K562 (cell line): ENCODE data around the gene DLK2. TPM values are rescaled to one million over a fixed set of nuclear protein-coding genes. Genes with fewer than 3 reads are reported as not detected.

Experiments
- ATAC-seq: fragments of 200-7000 bp; cut with Tn5 transposase; 3 replicates; pipeline ENCODE4 v1.9.1; 2020; ENCODE audit warnings: moderate library complexity
- BruUV-seq: library from RNA; stranded (reverse); fragments of 400-500 nt; replicated peaks from 2 replicates; lab custom pipeline; 2021; lab: Mats Ljungman, UMichigan
- CTCF ChIA-PET: fragments of 300-600 bp; formaldehyde crosslinking; extraction: SDS; loops from one replicate; lab custom pipeline; 2021; ENCODE audit warnings: low intra/inter-chr PET ratio; lab: Yijun Ruan, JAX
- POLR2A ChIA-PET: fragments of 300-600, 350-650 bp; sonication (Branson Sonifier 250); formaldehyde crosslinking; extraction: SDS; loops from one replicate; lab custom pipeline; 2021; ENCODE audit warnings: antibody characterized with exemption, inconsistent platforms; lab: Yijun Ruan, JAX
- DNase-seq, 4 experiments: peaks; one replicate each; pipeline versions ENCODE4 v3.0.0 to v3.0.0-alpha.2; 2011 to 2018; ENCODE audit warnings: low spot score in 3 of 4, mixed read lengths in 3 of 4; ENCODE audit errors: extremely low read depth in 1 of 4
- FAIRE-seq: peaks from 2 replicates; lab custom pipeline; 2011; peaks lifted over from hg19 to GRCh38; lab: Jason Lieb, UNC
- H2AFZ ChIP-seq: 2 replicates; pipeline ENCODE4 v1.6.0; 2011; ENCODE audit warnings: low read depth, low read length, control low read depth, inconsistent platforms
- H3K27ac ChIP-seq: fragments of 200-600 bp; 3 replicates; pipeline ENCODE4 v1.8.0; 2011; ENCODE audit warnings: low read depth, mild to moderate bottlenecking, control low read depth, inconsistent platforms, low read length, moderate library complexity, mixed read lengths; ENCODE audit errors: extremely low read depth
- H3K27me3 ChIP-seq, 2 experiments: fragments of 300-600 bp in 1 of 2; 2 replicates in 1 of 2; 3 replicates in 1 of 2; pipeline versions ENCODE4 v1.6.0 to v1.8.0; 2011; ENCODE audit warnings: inconsistent platforms in 2 of 2, low read length in 2 of 2, mild to moderate bottlenecking in 1 of 2, mixed read lengths in 1 of 2, moderate library complexity in 1 of 2; ENCODE audit not compliant: control insufficient read depth in 2 of 2, insufficient read depth in 2 of 2
- H3K36me3 ChIP-seq: fragments of 300-600 bp; 3 replicates; pipeline ENCODE4 v1.8.0; 2011; ENCODE audit warnings: mild to moderate bottlenecking, low read length, inconsistent platforms; ENCODE audit not compliant: control insufficient read depth, insufficient read depth
- H3K4me1 ChIP-seq, 2 experiments: fragments of 200-600 bp in 1 of 2; replicated peaks in 1 of 2; 2 replicates in 1 of 2; 3 replicates in 1 of 2; pipeline versions ENCODE4 v1.5.1 to v1.8.0; 2011; ENCODE audit warnings: inconsistent platforms in 2 of 2, low read length in 2 of 2, mild to moderate bottlenecking in 1 of 2, mixed read lengths in 1 of 2, moderate library complexity in 1 of 2; ENCODE audit not compliant: control insufficient read depth in 2 of 2, insufficient read depth in 2 of 2
- H3K4me2 ChIP-seq: 2 replicates; pipeline ENCODE4 v1.6.1; 2011; ENCODE audit warnings: low read length, control low read depth, inconsistent platforms, mixed read lengths; ENCODE audit not compliant: insufficient read depth
- H3K4me3 ChIP-seq: fragments of 200-600 bp; sonication (generic), shearing (Covaris generic); 2 replicates; pipeline ENCODE4 v1.5.1; 2016; ENCODE audit warnings: control low read depth, inconsistent platforms
- H3K79me2 ChIP-seq: fragments of 200-600 bp; 3 replicates; pipeline ENCODE4 v1.8.0; 2011; ENCODE audit warnings: low read length, inconsistent platforms; ENCODE audit not compliant: control insufficient read depth, insufficient read depth
- H3K9ac ChIP-seq, 2 experiments: 2 replicates each; pipeline versions ENCODE4 v1.6.0 to v1.6.1; 2011; ENCODE audit warnings: low read depth in 2 of 2, low read length in 2 of 2, control low read depth in 1 of 2, inconsistent platforms in 1 of 2, mild to moderate bottlenecking in 1 of 2, mixed read lengths in 1 of 2; ENCODE audit not compliant: insufficient read depth in 1 of 2
- H3K9me1 ChIP-seq: one replicate; pipeline ENCODE4 v1.6.0; 2011; ENCODE audit warnings: inconsistent platforms, mild to moderate bottlenecking, low read length, moderate library complexity; ENCODE audit not compliant: control insufficient read depth, insufficient read depth
- H3K9me3 ChIP-seq: replicated peaks from 2 replicates; pipeline ENCODE4 v1.5.1; 2011; ENCODE audit warnings: low read depth, low read length, inconsistent platforms; ENCODE audit not compliant: control insufficient read depth, insufficient read depth
- H4K20me1 ChIP-seq: replicated peaks from 2 replicates; pipeline ENCODE4 v1.6.1; 2011; ENCODE audit warnings: low read length, inconsistent platforms, mixed read lengths; ENCODE audit not compliant: control insufficient read depth, insufficient read depth
- ATF1 ChIP-seq, 2 experiments: fragments of 450-650 bp in 1 of 2; IDR thresholded peaks; 2 replicates each; pipeline ENCODE4 v1.6.1; 2016; ENCODE audit warnings: missing compliant biosample characterization in 1 of 2, missing genetic modification characterization in 1 of 2
- MTA3 ChIP-seq: fragments of 450-650 bp; formaldehyde crosslinking; IDR thresholded peaks from 2 replicates; pipeline ENCODE4 v1.6.1; 2017; ENCODE audit warnings: mild to moderate bottlenecking, borderline replicate concordance
- NR2C1 ChIP-seq, 2 experiments: fragments of 450-650 bp; IDR thresholded peaks; 2 replicates each; pipeline ENCODE4 v1.6.1; 2017; ENCODE audit warnings: mild to moderate bottlenecking in 2 of 2, antibody characterized with exemption in 1 of 2, inconsistent platforms in 1 of 2, missing compliant biosample characterization in 1 of 2, missing genetic modification characterization in 1 of 2
- POLR2A ChIP-seq: fragments of 450-650 bp; conservative IDR thresholded peaks from 2 replicates; pipeline ENCODE4 v1.6.1; 2016
- POU5F1 ChIP-seq: fragments of 150-350 bp; IDR thresholded peaks from 2 replicates; pipeline ENCODE4 v1.6.1; 2014; ENCODE audit warnings: borderline replicate concordance, low read length, low read depth, mild to moderate bottlenecking; ENCODE audit not compliant: partially characterized antibody
- PTRF ChIP-seq: fragments of 450-650 bp; IDR thresholded peaks from 2 replicates; pipeline ENCODE4 v1.6.1; 2016; ENCODE audit warnings: mild to moderate bottlenecking, missing genetic modification characterization, missing compliant biosample characterization
- PURB ChIP-seq: sonication (generic); formaldehyde crosslinking; IDR thresholded peaks from 2 replicates; pipeline ENCODE4 v1.9.0; 2021; ENCODE audit warnings: low read depth, mild to moderate bottlenecking, missing genetic modification reagents
- RBBP5 ChIP-seq: fragments of 200-600 bp; sonication (generic); IDR thresholded peaks from 2 replicates; pipeline ENCODE4 v1.6.1; 2012; ENCODE audit warnings: borderline replicate concordance, mild to moderate bottlenecking, low read length, control low read depth, inconsistent platforms; ENCODE audit not compliant: insufficient read depth, poor library complexity, severe bottlenecking
- ZFX ChIP-seq: sonication (generic); formaldehyde crosslinking; IDR thresholded peaks from 2 replicates; pipeline ENCODE4 v1.8.0; 2022; ENCODE audit warnings: mild to moderate bottlenecking, missing genetic modification reagents, moderate library complexity
- WGBS: fragments of 100-300 bp; shearing (Covaris generic); methylation state at CpG from one replicate; pipeline ENCODE4 v1.1.6; 2016; ENCODE audit warnings: low coverage, mixed read lengths; ENCODE audit not compliant: insufficient coverage; ENCODE audit errors: missing lambda C conversion rate; 5-methylcytosine and 5-hydroxymethylcytosine counted together
- in situ Hi-C: fragments of 300-500 bp; cut with MboI; formaldehyde crosslinking; loops from 4 replicates; pipeline ENCODE4 v1.15.0; 2018; ENCODE audit warnings: inconsistent platforms, mixed read lengths
- intact Hi-C: fragments of 100-400 bp; cut with micrococcal nuclease; formaldehyde crosslinking; loops from 2 replicates; pipeline ENCODE4 v1.14.2; 2022
- polyA plus RNA-seq, 8 experiments: library from polyadenylated mRNA; depleted of rRNA in 4 of 8; stranded (reverse) in 5 of 8; unstranded in 3 of 8; fragments of >200 nt; fragmentation: Nextera tagmentation in 2 of 8; fragmentation: Illumina TruSeq in 1 of 8; extraction: Ambion mirVana in 2 of 8; extraction: Trizol in 1 of 8; gene quantifications; 2 replicates each; pipeline versions ENCODE4 v1.2.1 to v1.2.3, GENCODE V29; 2011 to 2014; ENCODE audit warnings: inconsistent platforms in 1 of 8, missing spikeins in 1 of 8
- total RNA-seq, 7 experiments: library from RNA; depleted of rRNA in 6 of 7; stranded (reverse); fragments of >200 nt in 6 of 7; fragmentation: Illumina TruSeq in 2 of 7; extraction: Trizol in 2 of 7; gene quantifications; 2 replicates each; pipeline versions ENCODE4 v1.2.1 to v1.2.3, GENCODE V29; 2011 to 2021; ENCODE audit warnings: low replicate concordance in 1 of 7
- TF ChIP-seq, protein P1 (sequence below): sonication (generic); formaldehyde crosslinking; IDR thresholded peaks from 2 replicates; pipeline ENCODE4 v1.8.0; 2022; ENCODE audit warnings: missing genetic modification reagents, mild to moderate bottlenecking, moderate library complexity, borderline replicate concordance
- TF ChIP-seq, protein P2 (sequence below): fragments of 450-650 bp; IDR thresholded peaks from 2 replicates; pipeline ENCODE4 v1.6.1; 2016; ENCODE audit warnings: antibody characterized with exemption
- TF ChIP-seq, protein P3 (sequence below): fragments of 250-450 bp; sonication (Bioruptor Pico); IDR thresholded peaks from 2 replicates; pipeline ENCODE4 v1.5.0; 2020; ENCODE audit warnings: mild to moderate bottlenecking, borderline replicate concordance
- TF ChIP-seq, protein P4 (sequence below): fragments of 250-450 bp; sonication (Bioruptor Pico); IDR thresholded peaks from 2 replicates; pipeline ENCODE4 v1.6.1; 2021; ENCODE audit warnings: mild to moderate bottlenecking

DLK2 gene
- total and polyA plus RNA-seq, 9 of the 15 experiments (the other 6 are each of a cell fraction or from before 2014, with no cell fraction given), result 0.11 to 0.53 (median 0.29) TPM; not detected in 3

DNA sequence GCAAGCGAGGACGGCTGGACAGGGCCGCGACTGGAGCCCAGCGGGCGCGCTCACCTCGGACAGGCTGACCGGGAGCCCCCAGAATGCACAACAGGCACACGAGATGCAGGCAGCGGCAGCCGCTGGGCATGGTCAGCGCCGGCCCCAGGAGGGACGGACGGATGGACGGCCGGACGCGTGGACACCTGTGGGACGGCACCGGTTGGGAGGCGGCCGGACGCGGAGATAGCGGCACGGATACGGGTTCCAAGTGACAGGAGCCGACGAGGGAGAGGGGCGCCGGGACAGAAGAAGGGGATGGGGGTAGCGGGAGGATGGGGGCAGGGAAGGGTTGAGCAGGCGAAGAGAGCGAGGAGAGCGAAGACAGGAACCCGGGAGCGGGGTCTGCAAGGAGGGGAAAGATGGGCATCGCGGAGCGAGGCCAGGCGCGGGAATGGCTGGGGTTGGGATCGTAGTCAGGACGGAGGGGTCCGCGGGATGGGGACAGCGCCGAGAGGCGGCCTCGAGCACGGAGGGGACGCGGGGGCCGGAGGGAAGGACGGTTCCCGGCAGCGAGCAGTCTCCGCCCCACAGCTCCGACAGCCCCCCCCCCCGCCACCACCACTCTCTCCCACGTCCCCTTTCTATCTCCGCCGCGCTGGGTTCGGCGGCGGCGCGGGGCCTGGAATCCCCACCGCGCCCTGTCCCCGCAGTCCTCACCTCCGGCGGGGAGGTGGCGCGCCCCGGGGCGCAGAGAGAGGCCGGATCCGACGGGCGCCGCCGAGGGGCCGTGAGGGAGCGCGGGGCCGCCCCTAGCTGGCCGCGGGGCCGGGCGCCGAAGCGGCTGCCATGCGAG lies 435 bp downstream of the DLK2 start:
- Histone ChIP-seq H3K79me2 (no peaks in the 10 kb centered on the region), H3K9ac (peak overlapping the region; percentile 21 to 91; a peak in 3 of 4 replicates), H3K27ac (no peak overlapping the region), H3K4me3 (peak overlapping the region; percentile 53), H3K36me3 (peaks cover 11% of the 10 kb centered on the region; the same call in 1 of the 3 replicates), H3K4me2 (peak overlapping the region; percentile 79), H3K4me1 (peaks cover 0 to 18% of the 10 kb centered on the region in 2 experiments; a peak in 4 of 5 replicates), H3K27me3 (no peaks in the 10 kb centered on the region; a peak in 1 of 5 replicates), H4K20me1 (no peaks in the 10 kb centered on the region), H3K9me1 (no peaks in the 10 kb centered on the region), H2AFZ (peak overlapping the region; percentile 93), H3K9me3 (0 out of 2 replicates have a peak, but pooled peaks cover 6% of the 10 kb centered on the region)
- under 1% methylated on average over 50 of the region's 97 CpGs for WGBS
- DNase-seq, result peak; percentile 89 to 90 (median 90)
- ChIA-PET POLR2A (interaction anchor here (0.6 to 0.7 kb wide), 5 partner anchors 9 to 193 kb away, joined by 3 to 5 read pairs (median 4); no protein-coding TSS in a partner anchor), CTCF (interaction anchor here (0.6 to 1.7 kb wide), 5 partner anchors 41 to 52 kb away, joined by 3 to 13 read pairs (median 6); no protein-coding TSS in a partner anchor)
- FAIRE-seq, result no peak
- intact Hi-C loops, result loop anchor here (1.0 to 2.0 kb wide), 2 partner anchors 41 to 52 kb away; no protein-coding TSS in a partner anchor
- peak; percentile 96 for ATAC-seq
- in situ Hi-C loops, result no loop called here
- no TSS peak for BruUV-seq
- TF ChIP-seq, protein P1, sequence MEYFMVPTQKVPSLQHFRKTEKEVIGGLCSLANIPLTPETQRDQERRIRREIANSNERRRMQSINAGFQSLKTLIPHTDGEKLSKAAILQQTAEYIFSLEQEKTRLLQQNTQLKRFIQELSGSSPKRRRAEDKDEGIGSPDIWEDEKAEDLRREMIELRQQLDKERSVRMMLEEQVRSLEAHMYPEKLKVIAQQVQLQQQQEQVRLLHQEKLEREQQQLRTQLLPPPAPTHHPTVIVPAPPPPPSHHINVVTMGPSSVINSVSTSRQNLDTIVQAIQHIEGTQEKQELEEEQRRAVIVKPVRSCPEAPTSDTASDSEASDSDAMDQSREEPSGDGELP (CRISPR knock-in tag), result peak; percentile 83
- TF ChIP-seq PURB (CRISPR knock-in tag), result no peak
- TF ChIP-seq, protein P2, sequence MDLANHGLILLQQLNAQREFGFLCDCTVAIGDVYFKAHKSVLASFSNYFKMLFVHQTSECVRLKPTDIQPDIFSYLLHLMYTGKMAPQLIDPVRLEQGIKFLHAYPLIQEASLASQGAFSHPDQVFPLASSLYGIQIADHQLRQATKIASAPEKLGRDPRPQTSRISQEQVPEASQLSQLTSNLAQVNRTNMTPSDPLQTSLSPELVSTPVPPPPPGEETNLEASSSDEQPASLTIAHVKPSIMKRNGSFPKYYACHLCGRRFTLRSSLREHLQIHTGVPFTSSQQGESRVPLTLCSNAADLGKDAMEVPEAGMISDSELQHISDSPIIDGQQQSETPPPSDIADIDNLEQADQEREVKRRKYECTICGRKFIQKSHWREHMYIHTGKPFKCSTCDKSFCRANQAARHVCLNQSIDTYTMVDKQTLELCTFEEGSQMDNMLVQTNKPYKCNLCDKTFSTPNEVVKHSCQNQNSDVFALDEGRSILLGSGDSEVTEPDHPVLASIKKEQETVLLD, result peak; percentile 53; the same call in 1 of the 2 replicates
- TF ChIP-seq POLR2A, result 0 out of 2 replicates have a peak, but pooled peaks have one; percentile 24
- peak; percentile 61 for TF ChIP-seq RBBP5
- peak; percentile 72 for TF ChIP-seq ZFX (CRISPR knock-in tag)
- TF ChIP-seq PTRF (tag), result no peak
- TF ChIP-seq, protein P3, sequence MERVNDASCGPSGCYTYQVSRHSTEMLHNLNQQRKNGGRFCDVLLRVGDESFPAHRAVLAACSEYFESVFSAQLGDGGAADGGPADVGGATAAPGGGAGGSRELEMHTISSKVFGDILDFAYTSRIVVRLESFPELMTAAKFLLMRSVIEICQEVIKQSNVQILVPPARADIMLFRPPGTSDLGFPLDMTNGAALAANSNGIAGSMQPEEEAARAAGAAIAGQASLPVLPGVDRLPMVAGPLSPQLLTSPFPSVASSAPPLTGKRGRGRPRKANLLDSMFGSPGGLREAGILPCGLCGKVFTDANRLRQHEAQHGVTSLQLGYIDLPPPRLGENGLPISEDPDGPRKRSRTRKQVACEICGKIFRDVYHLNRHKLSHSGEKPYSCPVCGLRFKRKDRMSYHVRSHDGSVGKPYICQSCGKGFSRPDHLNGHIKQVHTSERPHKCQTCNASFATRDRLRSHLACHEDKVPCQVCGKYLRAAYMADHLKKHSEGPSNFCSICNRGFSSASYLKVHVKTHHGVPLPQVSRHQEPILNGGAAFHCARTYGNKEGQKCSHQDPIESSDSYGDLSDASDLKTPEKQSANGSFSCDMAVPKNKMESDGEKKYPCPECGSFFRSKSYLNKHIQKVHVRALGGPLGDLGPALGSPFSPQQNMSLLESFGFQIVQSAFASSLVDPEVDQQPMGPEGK (CRISPR knock-in tag), result no peak
- no peak for TF ChIP-seq POU5F1
- TF ChIP-seq NR2C1 (IDR thresholded peaks at IDR 0.05), result no peak
- no peak for TF ChIP-seq NR2C1 (tag; IDR thresholded peaks at IDR 0.05)
- TF ChIP-seq, protein P4, sequence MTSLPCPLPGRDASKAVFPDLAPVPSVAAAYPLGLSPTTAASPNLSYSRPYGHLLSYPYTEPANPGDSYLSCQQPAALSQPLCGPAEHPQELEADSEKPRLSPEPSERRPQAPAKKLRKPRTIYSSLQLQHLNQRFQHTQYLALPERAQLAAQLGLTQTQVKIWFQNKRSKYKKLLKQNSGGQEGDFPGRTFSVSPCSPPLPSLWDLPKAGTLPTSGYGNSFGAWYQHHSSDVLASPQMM, result no peak
- peak; percentile 77 for TF ChIP-seq MTA3
- no peak for TF ChIP-seq ATF1 (CRISPR knock-in tag; IDR thresholded peaks at IDR 0.05)
- peak; percentile 37; the same call in 1 of the 2 replicates for TF ChIP-seq ATF1 (tag; IDR thresholded peaks at IDR 0.05)
